ENCODE measurements around the gene ALKBH2. TPM values are rescaled to one million over a fixed set of nuclear protein-coding genes. Genes with fewer than 3 reads are reported as not detected.

The ALKBH2 gene
- total and polyA plus RNA-seq, 2 experiments from 2014 or later, result 14.8 to 20.4 TPM

GRCh38 chr12:109112720-109113465 is 19.6 kb upstream of the ALKBH2 start:
- Histone ChIP-seq H3K79me2 (ENCODE audit: insufficient read depth) (no peaks in the 10 kb centered on the region), H3K4me2 (ENCODE audit: unreplicated experiment) (no peak overlapping the region), H3K4me3 (no peak overlapping the region), H3K9me3 (ENCODE audit: low read depth) (no peaks in the 10 kb centered on the region), H3K27me3 (replicated peaks; ENCODE audit: insufficient read depth) (no peaks in the 10 kb centered on the region), H4K20me1 (ENCODE audit: insufficient read depth) (no peaks in the 10 kb centered on the region), H3K9me2 (ENCODE audit: insufficient read depth) (no peaks in the 10 kb centered on the region), H3K9ac (no peak overlapping the region), H3F3A (ENCODE audit: insufficient read depth) (peaks cover 22% of the 10 kb centered on the region), H3K27ac (no peak overlapping the region), H3K4me1 (ENCODE audit: insufficient read depth) (peaks cover 9% of the 10 kb centered on the region), H3K36me3 (ENCODE audit: low read depth) (0 out of 2 replicates have a peak, but pooled peaks cover 8% of the 10 kb centered on the region), H2AFZ (no peak overlapping the region)
- DNase-seq, result no peak
- WGBS, 2 experiments (ENCODE audit: low coverage in 1 of 2, low lambda C conversion rate in 2 of 2, missing lambda C conversion rate in 2 of 2), result 69 to 74% methylated on average over 11 of the region's 11 CpGs
- no peak for TF ChIP-seq EZH2phosphoT487 (IDR thresholded peaks at IDR 0.05; ENCODE audit: insufficient read depth, low read depth)
- no peak for TF ChIP-seq EZH2 (IDR thresholded peaks at IDR 0.05; ENCODE audit: insufficient read depth, poor library complexity, severe bottlenecking)
- in situ Hi-C loops (cut with MboI), result loop anchor here (10.0 kb wide), 1 partner anchor 272 kb away; no protein-coding TSS in a partner anchor

- Histone ChIP-seq H3K4me2 (ENCODE audit: unreplicated experiment) (peak overlapping the region; percentile 87), H3K4me1 (ENCODE audit: insufficient read depth) (peaks cover 9% of the 10 kb centered on the region), H3F3A (ENCODE audit: insufficient read depth) (peaks cover 22% of the 10 kb centered on the region), H3K9me2 (ENCODE audit: insufficient read depth) (no peaks in the 10 kb centered on the region), H3K9ac (peak overlapping the region; percentile 87), H3K27ac (peak overlapping the region; percentile 92), H3K79me2 (ENCODE audit: insufficient read depth) (no peaks in the 10 kb centered on the region), H3K9me3 (ENCODE audit: low read depth) (no peaks in the 10 kb centered on the region), H3K36me3 (ENCODE audit: low read depth) (peaks cover 16% of the 10 kb centered on the region; the same call in 1 of the 2 replicates), H4K20me1 (ENCODE audit: insufficient read depth) (no peaks in the 10 kb centered on the region), H2AFZ (peak overlapping the region; percentile 89), H3K4me3 (peak overlapping the region; percentile 81), H3K27me3 (replicated peaks; ENCODE audit: insufficient read depth) (no peaks in the 10 kb centered on the region)
- TF ChIP-seq EZH2 (IDR thresholded peaks at IDR 0.05; ENCODE audit: insufficient read depth, poor library complexity, severe bottlenecking), result no peak
- TF ChIP-seq EZH2phosphoT487 (IDR thresholded peaks at IDR 0.05; ENCODE audit: insufficient read depth, low read depth), result no peak
- in situ Hi-C loops (cut with MboI), result loop anchor here (10.0 kb wide), 1 partner anchor 274 kb away; no protein-coding TSS in a partner anchor
- peak; percentile 93 for DNase-seq
- 1 to 4% methylated on average over 22 to 26 of the region's 28 CpGs for WGBS, 2 experiments (ENCODE audit: low coverage in 1 of 2, low lambda C conversion rate in 2 of 2, missing lambda C conversion rate in 2 of 2)
Measured at GRCh38 chr12:109110988-109111495, 17.8 kb upstream of the ALKBH2 start.

GRCh38 chr12:109109746-109110350 is 16.6 kb upstream of the ALKBH2 start:
- Histone ChIP-seq H4K20me1 (ENCODE audit: insufficient read depth) (no peaks in the 10 kb centered on the region), H3K4me2 (ENCODE audit: unreplicated experiment) (no peak overlapping the region), H3F3A (ENCODE audit: insufficient read depth) (peaks cover 22% of the 10 kb centered on the region), H3K79me2 (ENCODE audit: insufficient read depth) (no peaks in the 10 kb centered on the region), H3K4me3 (no peak overlapping the region), H3K9me3 (ENCODE audit: low read depth) (no peaks in the 10 kb centered on the region), H3K9ac (no peak overlapping the region), H2AFZ (no peak overlapping the region), H3K27ac (peak overlapping the region; percentile 92; the same call in 1 of the 2 replicates), H3K36me3 (ENCODE audit: low read depth) (peaks cover 18% of the 10 kb centered on the region; the same call in 1 of the 2 replicates), H3K4me1 (ENCODE audit: insufficient read depth) (peaks cover 9% of the 10 kb centered on the region), H3K27me3 (replicated peaks; ENCODE audit: insufficient read depth) (no peaks in the 10 kb centered on the region), H3K9me2 (ENCODE audit: insufficient read depth) (no peaks in the 10 kb centered on the region)
- DNase-seq, result no peak
- TF ChIP-seq EZH2 (IDR thresholded peaks at IDR 0.05; ENCODE audit: insufficient read depth, poor library complexity, severe bottlenecking) (no peak), EZH2phosphoT487 (IDR thresholded peaks at IDR 0.05; ENCODE audit: insufficient read depth, low read depth) (no peak)
- in situ Hi-C loops (cut with MboI), result loop anchor here (10.0 kb wide), 1 partner anchor 275 kb away; no protein-coding TSS in a partner anchor
- 96 to 97% methylated on average over 6 of the region's 6 CpGs for WGBS, 2 experiments (ENCODE audit: low coverage in 1 of 2, low lambda C conversion rate in 2 of 2, missing lambda C conversion rate in 2 of 2)

- Histone ChIP-seq H3K9me3 (ENCODE audit: low read depth) (no peaks in the 10 kb centered on the region), H3K36me3 (ENCODE audit: low read depth) (peaks cover 30% of the 10 kb centered on the region), H3K9ac (no peak overlapping the region), H3K27ac (no peak overlapping the region), H2AFZ (no peak overlapping the region), H3K79me2 (ENCODE audit: insufficient read depth) (peaks cover 6% of the 10 kb centered on the region), H3F3A (ENCODE audit: insufficient read depth) (peaks cover 34% of the 10 kb centered on the region), H3K4me1 (ENCODE audit: insufficient read depth) (peaks cover 17% of the 10 kb centered on the region), H3K27me3 (replicated peaks; ENCODE audit: insufficient read depth) (no peaks in the 10 kb centered on the region), H4K20me1 (ENCODE audit: insufficient read depth) (no peaks in the 10 kb centered on the region), H3K4me3 (no peak overlapping the region), H3K4me2 (ENCODE audit: unreplicated experiment) (no peak overlapping the region), H3K9me2 (ENCODE audit: insufficient read depth) (no peaks in the 10 kb centered on the region)
- WGBS, 2 experiments (ENCODE audit: low coverage in 1 of 2, low lambda C conversion rate in 2 of 2, missing lambda C conversion rate in 2 of 2), result 82 to 85% methylated on average over 5 of the region's 5 CpGs
- no peak for DNase-seq
- in situ Hi-C loops (cut with MboI), result no loop called here
- TF ChIP-seq EZH2 (IDR thresholded peaks at IDR 0.05; ENCODE audit: insufficient read depth, poor library complexity, severe bottlenecking), result no peak
- no peak for TF ChIP-seq EZH2phosphoT487 (IDR thresholded peaks at IDR 0.05; ENCODE audit: insufficient read depth, low read depth)
Measured at GRCh38 chr12:109105176-109105575, 11.9 kb upstream of the ALKBH2 start.
